Measurements from ENCODE around the gene CCDC160. TPM values are rescaled to one million over a fixed set of nuclear protein-coding genes. Genes with fewer than 3 reads are reported as not detected.

The CCDC160 gene
- total and polyA plus RNA-seq, 2 of the 8 experiments (the other 6 are each of a cell fraction or from before 2014, with no cell fraction given), result 0.92 to 2.6 TPM

GRCh38 chrX:134194915-134195314 lies 42.1 kb upstream of the CCDC160 start:
- TF ChIP-seq SAP30 (IDR thresholded peaks at IDR 0.05; ENCODE audit: insufficient read depth, insufficient replicate concordance, low read length), result no peak
- no peak for TF ChIP-seq ASH2L (IDR thresholded peaks at IDR 0.05; ENCODE audit: low read length)
- TF ChIP-seq PHF8 (conservative IDR thresholded peaks at IDR 0.05; ENCODE audit: low read depth, low read length), result no peak
- Histone ChIP-seq H4K91ac (replicated peaks; ENCODE audit: insufficient read length, low read length) (no peak overlapping the region), H2AK5ac (ENCODE audit: low read depth, low read length) (no peak overlapping the region), H2BK20ac (ENCODE audit: low read length) (no peak overlapping the region), H3K27ac (ENCODE audit: low read depth, low read length) (no peak overlapping the region), H3K36me3 (ENCODE audit: control insufficient read depth in 2 of 4, insufficient read depth in 4 of 4, low read length in 3 of 4) (no peaks in the 10 kb centered on the region), H3K23ac (ENCODE audit: insufficient read length) (no peak overlapping the region), H2BK120ac (replicated peaks; ENCODE audit: low read depth, low read length) (no peak overlapping the region), H4K5ac (ENCODE audit: insufficient read length, low read depth, low read length) (no peak overlapping the region), H2BK15ac (ENCODE audit: low read length) (no peak overlapping the region), H3K4me2 (ENCODE audit: insufficient read depth in 1 of 2, low read depth in 2 of 2, low read length in 2 of 2) (no peak overlapping the region), H3K23me2 (ENCODE audit: low read depth, low read length) (no peaks in the 10 kb centered on the region), H3K4me3 (ENCODE audit: extremely low read depth in 1 of 4, insufficient read depth in 2 of 4, low read depth in 3 of 4, low read length in 4 of 4) (no peak overlapping the region), H3K4me1 (replicated peaks in 1 of 4; ENCODE audit: control insufficient read depth in 3 of 4, insufficient read depth in 4 of 4, low read length in 3 of 4) (no peaks in the 10 kb centered on the region; a peak in 1 of 7 replicates), H2BK12ac (ENCODE audit: low read depth, low read length) (no peak overlapping the region), H3K27me3 (replicated peaks in 1 of 4; ENCODE audit: control insufficient read depth in 3 of 4, extremely low read depth in 1 of 4, insufficient read depth in 3 of 4, low read length in 3 of 4) (no peaks in the 10 kb centered on the region), H2BK5ac (ENCODE audit: low read depth, low read length) (no peak overlapping the region), H3K9me3 (ENCODE audit: insufficient read depth in 2 of 2, low read depth in 1 of 2, low read length in 1 of 2) (no peaks in the 10 kb centered on the region), H4K8ac (ENCODE audit: extremely low read depth, insufficient read depth, low read length) (no peak overlapping the region), H3K79me1 (ENCODE audit: low read depth, low read length) (no peaks in the 10 kb centered on the region), H2AFZ (ENCODE audit: low read length) (no peak overlapping the region), H3K14ac (ENCODE audit: insufficient read length) (no peak overlapping the region), H3K9ac (replicated peaks in 1 of 4; ENCODE audit: extremely low read depth in 1 of 4, low read depth in 3 of 4, low read length in 3 of 4) (no peak overlapping the region), H4K20me1 (replicated peaks in 1 of 2; ENCODE audit: control insufficient read depth in 1 of 2, insufficient read depth in 2 of 2, low read length in 2 of 2) (no peaks in the 10 kb centered on the region), H3K18ac (ENCODE audit: extremely low read depth, low read length) (no peak overlapping the region), H3K79me2 (ENCODE audit: control insufficient read depth in 1 of 2, insufficient read depth in 2 of 2, low read length in 2 of 2) (no peaks in the 10 kb centered on the region), H3K56ac (replicated peaks; ENCODE audit: insufficient read length, low read depth, low read length) (no peak overlapping the region), H3K4ac (replicated peaks; ENCODE audit: insufficient read length, low read depth, low read length) (no peak overlapping the region)
- no peak for FAIRE-seq
- no peak for DNase-seq (ENCODE audit: low read depth in 1 of 2, low spot score in 2 of 2)
- POLR2A ChIA-PET (ENCODE audit: partially characterized antibody), result interaction anchor here (0.6 kb wide), 1 partner anchor 329 kb away, joined by 4 read pairs; no protein-coding TSS in a partner anchor
- WGBS, 2 experiments (ENCODE audit: extremely low coverage in 1 of 2, insufficient coverage in 1 of 2, insufficient read length in 1 of 2, insufficient replicate concordance in 2 of 2, low coverage in 1 of 2, low lambda C conversion rate in 2 of 2, missing lambda C conversion rate in 1 of 2), result 100% methylated on average over 3 of the region's 6 CpGs; no CpG with 5 or more reads in 1 of the 2 experiments
- CTCF ChIA-PET (ENCODE audit: partially characterized antibody), result interaction anchor here (0.6 to 0.7 kb wide), 2 partner anchors 155 to 168 kb away, joined by 3 read pairs; no protein-coding TSS in a partner anchor

Measured in H1 (cell line).